Stimulated activated CD4-positive, alpha-beta T cell treated with anti-CD3 and anti-CD28 coated beads, Interleukin-12 subunit alpha, Interleukin-12 subunit beta, amount 100 ng/mL, for 48 hours (primary cell): ENCODE data around the gene C20orf144.

ENCODE experiments used
- DNase-seq, 3 donors: peaks; one replicate each; pipeline ENCODE4 v3.0.0-alpha.2; 2020; ENCODE audit warnings: low read depth in 2 of 3, low spot score in 1 of 3

Gene C20orf144

DNA sequence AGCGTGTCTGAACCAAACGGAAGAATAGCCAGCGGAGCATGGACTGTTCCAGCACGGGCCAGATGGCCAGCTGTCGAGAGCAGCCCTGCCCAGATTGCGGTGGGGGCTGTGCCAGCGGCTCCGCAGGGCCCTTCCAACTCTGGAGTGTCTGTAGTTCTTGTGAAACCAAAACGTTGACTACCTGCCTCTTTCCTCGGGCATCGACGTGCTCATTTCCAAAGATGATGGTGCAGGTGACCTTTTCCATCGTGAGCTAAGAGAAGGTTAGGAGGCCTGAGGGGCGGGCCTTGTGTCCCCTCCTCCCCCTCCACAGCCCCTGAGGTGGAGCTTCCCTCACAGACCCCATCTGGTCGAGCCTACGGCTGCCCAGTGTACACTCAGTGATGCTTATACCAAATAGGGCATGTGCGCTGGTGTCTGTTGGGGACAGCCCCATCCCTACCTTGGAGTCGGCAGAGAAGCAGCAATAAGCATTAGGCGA, 12.9 kb upstream of the C20orf144 start:
- no peak for DNase-seq

DNA sequence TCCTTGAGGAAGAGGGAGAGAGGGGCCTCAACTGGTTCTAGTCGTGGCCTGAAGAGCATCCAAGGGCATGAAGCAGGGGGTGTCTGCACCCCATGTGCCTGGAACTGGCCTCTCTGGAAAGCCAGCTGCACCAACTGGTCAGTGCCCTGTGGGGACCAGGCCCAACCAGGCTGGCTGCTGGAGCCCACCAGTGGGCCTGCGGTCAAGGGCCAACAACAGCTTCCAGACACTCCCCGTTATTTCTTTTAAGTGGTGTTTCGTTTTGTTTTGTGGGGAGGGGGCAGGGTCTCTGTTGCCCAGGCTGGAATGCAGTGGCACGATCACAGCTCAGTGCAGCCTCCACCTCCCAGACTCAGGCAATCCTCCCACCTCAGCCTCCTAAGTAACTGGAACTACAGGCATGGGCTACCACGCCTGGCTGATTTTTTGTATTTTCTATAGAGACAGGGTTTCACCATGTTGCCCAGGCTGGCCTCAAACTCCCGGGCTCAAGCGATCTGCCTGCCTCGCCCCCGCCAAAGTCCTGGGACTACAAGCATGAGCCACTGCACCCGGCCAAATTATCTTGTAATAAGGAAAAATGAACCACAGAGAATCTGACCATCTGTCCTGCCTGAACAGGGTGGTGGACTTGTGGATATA, 11.9 kb upstream of the C20orf144 start:
- DNase-seq: no peak

DNA sequence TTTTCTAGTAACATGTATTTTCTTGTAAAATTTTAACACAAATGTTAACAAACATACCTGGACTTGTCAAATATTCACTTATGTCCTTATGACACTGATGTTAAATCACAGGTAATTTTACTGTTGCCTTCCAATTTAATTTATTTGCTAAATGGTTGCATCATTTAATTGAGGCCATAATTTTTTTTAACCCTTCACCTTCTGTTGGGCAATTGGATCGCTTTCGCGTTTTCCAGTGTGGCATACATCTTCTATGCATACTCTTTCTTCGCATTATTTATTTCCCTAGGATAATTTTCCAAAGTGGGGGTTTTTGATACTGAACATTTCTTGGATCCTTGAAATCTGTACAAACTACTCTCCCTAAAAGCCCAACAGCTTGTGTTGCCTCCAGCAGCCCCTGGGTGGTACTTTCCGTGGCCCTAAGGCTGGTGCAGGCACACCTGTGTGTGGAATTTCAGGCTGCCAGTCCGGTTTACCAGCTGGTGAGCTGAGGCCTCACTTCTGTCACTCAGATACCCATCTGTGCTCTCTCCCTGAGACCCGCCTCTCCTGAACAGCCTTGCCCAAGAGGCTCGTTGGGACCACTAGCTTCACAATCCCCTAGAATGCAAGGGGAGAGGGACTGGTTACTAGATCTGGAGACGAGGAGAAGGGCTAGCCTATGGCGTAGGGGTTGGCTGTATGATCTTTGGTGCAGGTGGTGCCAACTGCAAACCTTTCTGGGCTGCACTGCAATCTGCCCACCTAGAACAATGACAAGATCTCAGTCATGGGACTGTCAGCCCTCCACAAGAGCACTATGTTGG, 11.2 kb upstream of the C20orf144 start:
- DNase-seq: no peak

DNA sequence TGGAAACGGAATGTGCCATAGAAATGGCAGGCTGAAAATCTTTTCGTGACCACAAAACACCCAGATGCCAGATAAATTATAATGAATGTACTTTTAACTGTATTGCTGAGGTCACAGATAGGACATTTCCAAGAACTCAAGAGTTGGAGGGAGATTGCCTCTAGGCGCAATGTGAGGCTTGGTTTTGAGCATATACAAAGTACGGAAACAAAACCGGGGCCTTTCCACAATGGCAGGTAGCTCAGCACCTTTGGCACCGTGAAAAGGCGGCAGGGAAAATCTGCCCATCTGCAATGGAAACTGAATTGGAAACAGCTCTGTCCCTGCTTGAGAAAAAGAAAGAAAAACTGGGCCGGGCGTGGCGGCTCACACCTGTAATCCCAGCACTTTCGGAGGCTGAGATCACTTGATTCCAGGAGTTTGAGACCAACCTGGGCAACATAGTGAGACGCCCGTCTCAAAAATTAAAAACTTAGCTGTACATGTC, 10.5 kb upstream of the C20orf144 start:
- no peak for DNase-seq

- no peak for DNase-seq
These were observed 8.8 kb upstream of the C20orf144 start for GRCh38 chr20:33653218-33653899.

GRCh38 chr20:33653900-33654596, 8.1 kb upstream of the C20orf144 start:
- no peak for DNase-seq

- DNase-seq: no peak
These were observed 7.4 kb upstream of the C20orf144 start for GRCh38 chr20:33654680-33655161.

- no peak for DNase-seq
These were observed 7.0 kb upstream of the C20orf144 start for GRCh38 chr20:33655164-33655563.

DNA sequence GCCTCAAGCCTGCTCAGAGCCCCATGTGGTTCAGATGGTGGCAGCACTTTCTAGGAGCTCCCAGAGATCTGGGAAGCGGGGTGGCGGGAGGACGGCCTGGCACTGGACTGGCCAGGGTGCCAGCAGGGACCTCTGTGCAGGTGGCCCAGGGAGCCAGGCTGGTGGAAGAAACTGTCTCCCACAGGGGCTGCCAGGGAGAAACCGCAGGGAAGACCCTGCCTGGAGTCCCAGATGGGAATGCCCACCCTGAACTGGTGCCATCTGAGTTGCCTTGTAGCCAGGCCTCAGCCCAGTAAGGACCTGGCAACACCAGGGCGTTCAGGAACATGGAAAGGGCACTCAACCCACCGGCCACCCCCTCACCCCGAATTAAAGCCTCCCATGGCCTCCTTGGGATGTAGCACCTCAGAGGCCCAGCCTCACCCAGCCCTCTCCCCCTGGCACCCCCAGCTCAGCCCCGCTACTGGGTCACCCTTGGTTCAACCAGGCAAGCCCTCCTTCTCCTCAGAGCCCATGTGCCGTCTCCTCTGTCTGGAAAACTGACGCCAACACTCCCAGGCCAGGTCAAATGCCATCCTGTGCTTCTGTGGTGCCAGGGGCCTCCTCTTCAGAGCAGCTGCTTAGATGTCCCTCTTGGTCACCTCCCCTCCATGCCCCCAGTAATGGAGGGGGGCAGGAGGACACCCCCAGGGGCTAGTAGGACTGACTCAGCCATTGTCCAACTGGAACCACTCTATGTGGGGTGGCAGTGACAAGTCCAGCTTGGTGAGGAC, 5.9 kb upstream of the C20orf144 start:
- DNase-seq: no peak

DNA sequence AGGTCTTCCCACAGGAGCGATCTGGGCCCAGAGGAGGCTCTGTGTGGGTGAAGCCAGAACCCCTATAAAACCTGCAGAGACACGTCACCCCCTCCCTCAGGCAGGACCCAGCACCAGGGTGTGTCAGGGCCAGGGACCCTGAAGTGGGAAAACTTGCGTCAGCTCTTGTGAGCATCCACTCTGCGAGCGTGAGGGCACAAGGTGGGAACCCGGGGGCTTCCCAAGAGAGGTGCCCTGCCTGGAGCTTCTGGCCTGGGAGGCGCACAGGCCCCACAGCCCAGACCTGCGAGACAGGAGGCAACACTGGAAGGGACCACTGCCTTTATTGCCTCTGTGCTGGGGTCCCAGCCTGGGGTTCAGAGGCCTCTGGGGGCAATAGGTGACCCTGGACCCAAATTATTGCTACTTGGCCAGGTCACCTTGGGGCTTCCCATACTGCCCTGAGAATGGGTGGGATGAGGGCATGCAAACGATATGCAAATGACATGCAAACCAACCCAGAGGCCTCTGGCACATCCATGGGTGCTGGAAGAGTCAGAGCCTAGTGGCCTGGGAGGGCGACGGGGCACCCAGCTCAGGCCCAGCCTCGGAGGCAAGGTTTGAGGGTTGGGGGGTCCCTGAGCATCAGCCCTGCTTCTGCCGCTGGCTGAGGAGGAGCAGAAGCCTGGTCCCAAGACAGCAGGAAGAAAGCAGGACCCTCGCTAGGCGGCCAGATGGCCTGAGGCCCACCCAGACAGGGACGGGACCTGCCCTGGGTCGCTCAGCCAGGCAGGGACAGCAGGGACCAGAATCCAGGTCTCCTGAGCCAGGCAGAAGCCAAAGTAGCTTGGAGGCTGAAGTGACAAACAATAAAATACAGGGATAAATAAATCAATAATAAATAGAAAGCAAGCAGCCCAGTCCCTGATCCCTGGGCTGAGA, 5.1 kb upstream of the C20orf144 start:
- DNase-seq: no peak

- DNase-seq: no peak
These were observed 4.4 kb upstream of the C20orf144 start for GRCh38 chr20:33657704-33658095.

- no peak for DNase-seq
These were observed 3.6 kb upstream of the C20orf144 start for GRCh38 chr20:33658510-33658909.

DNA sequence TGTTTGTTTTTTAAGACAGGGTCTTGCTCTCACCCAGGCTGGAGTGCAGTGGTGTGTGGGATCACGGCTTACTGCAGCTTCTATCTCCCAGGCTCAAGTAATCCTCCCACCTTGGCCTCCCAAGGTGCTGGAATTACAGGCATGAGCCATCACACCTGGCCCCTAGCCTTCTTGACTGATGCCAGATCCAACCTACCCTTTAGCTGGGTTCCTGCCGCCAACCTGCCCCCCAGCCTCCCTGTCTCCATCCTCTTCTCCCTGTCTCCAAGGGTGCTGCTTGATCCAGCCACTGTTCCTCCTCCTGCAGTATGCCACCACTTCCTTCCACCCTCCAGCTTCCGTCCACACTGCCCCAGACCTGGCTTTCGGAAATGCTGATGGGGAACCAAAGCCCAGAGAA, 3.2 kb upstream of the C20orf144 start:
- DNase-seq: no peak

DNA sequence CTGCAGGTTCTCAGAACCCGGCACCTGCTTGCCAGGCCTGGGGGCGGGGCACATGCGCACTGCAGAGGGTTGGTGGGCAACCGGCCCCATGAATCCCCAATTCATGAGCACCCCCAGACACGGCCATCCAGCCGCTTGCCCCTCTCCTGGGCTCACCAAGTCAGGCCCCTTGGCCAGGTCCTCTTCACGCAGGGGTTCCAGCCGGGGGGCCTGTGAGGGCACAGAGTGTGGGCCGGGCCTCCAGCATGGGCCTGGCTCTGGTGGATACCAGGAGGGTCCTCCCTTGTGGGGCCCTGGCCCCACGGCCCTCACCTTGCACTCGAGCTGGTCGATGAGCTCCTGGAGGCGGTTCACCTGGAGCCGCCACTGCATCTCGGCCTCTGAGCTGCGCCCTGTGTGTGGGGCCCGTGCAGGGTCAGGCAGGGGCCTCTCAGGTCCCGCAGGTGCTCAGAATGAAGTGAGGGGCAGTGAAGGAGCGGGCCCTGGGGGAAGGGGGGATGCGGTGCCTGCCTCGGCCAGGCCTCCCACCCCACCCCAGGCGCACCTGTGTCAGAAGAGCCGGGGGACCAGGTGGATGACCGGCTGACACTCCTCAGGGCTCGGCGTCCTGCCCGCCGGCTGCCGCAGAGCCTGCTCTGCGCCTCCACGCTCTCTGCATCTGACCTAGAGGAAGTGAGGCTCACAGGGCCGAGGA, 2.6 kb upstream of the C20orf144 start:
- no peak for DNase-seq

DNA sequence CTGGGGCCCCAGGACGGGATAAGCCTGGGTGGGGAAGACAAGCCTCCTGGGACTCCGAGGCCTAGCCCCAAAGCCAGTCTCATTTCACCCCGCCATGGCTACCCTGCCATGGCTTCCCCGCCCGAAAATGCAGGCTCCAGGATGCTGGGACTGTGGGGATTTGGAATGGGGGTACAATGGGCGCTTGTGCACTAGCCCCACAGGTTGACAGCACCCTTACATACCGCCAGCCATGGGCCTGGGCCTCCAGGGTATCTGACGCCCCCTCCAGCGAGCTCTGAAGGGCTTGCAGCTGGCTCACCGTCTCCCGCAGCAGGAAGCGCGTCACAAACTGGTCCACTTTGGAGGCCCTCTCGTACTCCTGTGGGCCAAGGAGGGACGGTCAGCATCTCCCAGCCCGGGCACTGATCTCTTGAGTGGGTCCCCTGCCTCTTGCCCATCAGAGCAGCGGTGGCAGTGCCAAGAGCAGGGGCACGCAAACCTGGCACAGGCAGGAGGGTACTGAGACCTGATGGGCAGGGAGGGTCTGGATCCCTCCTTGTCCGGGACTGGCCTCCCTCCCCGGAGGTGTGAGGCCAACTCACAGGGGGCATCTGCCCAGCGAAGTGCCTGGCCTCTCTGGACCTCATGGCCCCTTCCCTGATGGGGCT, 2.0 kb upstream of the C20orf144 start:
- DNase-seq: no peak

DNA sequence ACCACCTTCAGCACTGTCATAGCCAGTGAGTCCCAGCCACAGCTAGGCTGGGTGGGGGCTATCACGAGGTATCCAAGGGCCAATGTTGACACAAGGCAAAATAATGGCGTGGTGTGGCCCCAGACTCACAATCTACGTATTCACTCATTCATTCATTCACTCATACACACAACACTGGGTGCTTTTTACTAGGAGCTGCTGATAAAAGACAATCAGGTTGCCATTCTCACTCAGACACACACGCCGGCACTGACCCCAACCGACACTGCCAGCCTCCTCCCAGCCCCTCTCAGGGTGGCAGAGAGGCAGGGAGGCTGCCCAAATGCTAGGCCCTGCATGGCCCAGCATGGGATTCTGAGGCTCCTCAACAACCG, 1.5 kb upstream of the C20orf144 start:
- no peak for DNase-seq

- peak; percentile 63 to 84 (median 68) for DNase-seq
These were observed 1.3 kb downstream of the C20orf144 start for GRCh38 chr20:33663161-33664084.
